Skeletal muscle cell (primary cell): Measurements from ENCODE around the gene MYOG.
A peak's percentile ranks its signal among the peaks of the same experiment; 100 is the strongest.

Source experiments
- DNase-seq: peaks from one replicate; pipeline ENCODE4 v3.0.0-alpha.2; 2010; ENCODE audit warnings: low read depth
- H3K4me3 ChIP-seq: 2 replicates; pipeline ENCODE4 v1.5.1; 2011; ENCODE audit warnings: low read depth, mild to moderate bottlenecking, control low read depth, low read length, moderate library complexity

Gene MYOG

GRCh38 chr1:203093754-203094410, 8.1 kb upstream of the MYOG start:
- H3K4me3 ChIP-seq = no peak overlapping the region
- DNase-seq = no peak

- no peak for DNase-seq
- no peak overlapping the region for H3K4me3 ChIP-seq
Measured at GRCh38 chr1:203091761-203092330, 6.0 kb upstream of the MYOG start.

- H3K4me3 ChIP-seq = no peak overlapping the region
- no peak for DNase-seq
Measured at GRCh38 chr1:203091199-203091477, 5.3 kb upstream of the MYOG start.

GRCh38 chr1:203090421-203091198, 4.8 kb upstream of the MYOG start:
- H3K4me3 ChIP-seq = no peak overlapping the region
- no peak for DNase-seq

GRCh38 chr1:203089651-203090045, 3.8 kb upstream of the MYOG start:
- DNase-seq = peak; percentile 41
- H3K4me3 ChIP-seq = no peak overlapping the region

- H3K4me3 ChIP-seq = no peak overlapping the region
- DNase-seq = no peak
Measured at GRCh38 chr1:203089001-203089650, 3.3 kb upstream of the MYOG start.

- no peak for DNase-seq
- no peak overlapping the region for H3K4me3 ChIP-seq
Measured at GRCh38 chr1:203088441-203088840, 2.6 kb upstream of the MYOG start.

GRCh38 chr1:203086992-203087763, 1.4 kb upstream of the MYOG start:
- DNase-seq = no peak

GRCh38 chr1:203084588-203085527, 954 bp downstream of the MYOG start:
- no peak for DNase-seq
- H3K4me3 ChIP-seq = peak overlapping the region; percentile 47

More at GRCh38 chr1:203086992-203087763, 1.4 kb upstream of the MYOG start:
- no peak overlapping the region for H3K4me3 ChIP-seq

GRCh38 chr1:203083463-203083921, 2.3 kb downstream of the MYOG start:
- H3K4me3 ChIP-seq = peak overlapping the region; percentile 47
- no peak for DNase-seq

GRCh38 chr1:203082571-203083462, 3.0 kb downstream of the MYOG start:
- no peak for DNase-seq
- peak overlapping the region; percentile 47 for H3K4me3 ChIP-seq

GRCh38 chr1:203082231-203082505, 3.6 kb downstream of the MYOG start:
- no peak for DNase-seq
- no peak overlapping the region for H3K4me3 ChIP-seq

GRCh38 chr1:203081465-203082230, 4.2 kb downstream of the MYOG start:
- no peak overlapping the region for H3K4me3 ChIP-seq
- DNase-seq = no peak

GRCh38 chr1:203080456-203080855, 5.4 kb downstream of the MYOG start:
- H3K4me3 ChIP-seq = no peak overlapping the region
- no peak for DNase-seq

GRCh38 chr1:203078478-203078877, 7.3 kb downstream of the MYOG start:
- no peak for DNase-seq
- H3K4me3 ChIP-seq = no peak overlapping the region

- DNase-seq = no peak
- H3K4me3 ChIP-seq = no peak overlapping the region
Measured at GRCh38 chr1:203077956-203078355, 7.9 kb downstream of the MYOG start.

- DNase-seq = no peak
- H3K4me3 ChIP-seq = no peak overlapping the region
Measured at GRCh38 chr1:203077367-203077766, 8.4 kb downstream of the MYOG start.
